Trophoblast cell (in vitro differentiated cells and primary cell): Measurements from ENCODE around the gene KIAA0513.

Experiments
- DNase-seq, 2 donors: peaks; one replicate each; pipeline ENCODE4 v3.0.0-alpha.2; 2016
- H2AFZ ChIP-seq: 2 replicates; pipeline ENCODE4 v1.6.1; 2013; ENCODE audit warnings: low read length, moderate library complexity, mild to moderate bottlenecking; ENCODE audit not compliant: insufficient read depth, poor library complexity
- H2AK5ac ChIP-seq: 2 replicates; pipeline ENCODE4 v1.6.1; 2013; ENCODE audit warnings: mild to moderate bottlenecking, low read length
- H2BK120ac ChIP-seq: 2 replicates; pipeline ENCODE4 v1.6.1; 2013; ENCODE audit warnings: low read length, mild to moderate bottlenecking, moderate library complexity; ENCODE audit not compliant: insufficient read depth, poor library complexity
- H2BK12ac ChIP-seq: 2 replicates; pipeline ENCODE4 v1.6.1; 2013; ENCODE audit warnings: mild to moderate bottlenecking, low read length, moderate library complexity
- H2BK5ac ChIP-seq: 2 replicates; pipeline ENCODE4 v1.6.1; 2013; ENCODE audit warnings: low read length, low read depth, moderate library complexity, mild to moderate bottlenecking; ENCODE audit not compliant: poor library complexity
- H3K14ac ChIP-seq: 2 replicates; pipeline ENCODE4 v1.6.1; 2013; ENCODE audit warnings: mild to moderate bottlenecking, low read length
- H3K18ac ChIP-seq: 2 replicates; pipeline ENCODE4 v1.6.1; 2013; ENCODE audit warnings: mild to moderate bottlenecking, low read length
- H3K23ac ChIP-seq: 2 replicates; pipeline ENCODE4 v1.6.1; 2013; ENCODE audit warnings: low read length
- H3K27ac ChIP-seq: 2 replicates; pipeline ENCODE4 v1.5.1; 2013; ENCODE audit warnings: low read depth, mild to moderate bottlenecking, inconsistent platforms, low read length, moderate library complexity
- H3K27me3 ChIP-seq: 2 replicates; pipeline ENCODE4 v1.6.1; 2013; ENCODE audit warnings: inconsistent platforms, mild to moderate bottlenecking, low read length, moderate library complexity; ENCODE audit not compliant: insufficient read depth
- H3K36me3 ChIP-seq, 2 experiments: 1 replicate in 1 of 2; 2 replicates in 1 of 2; pipeline ENCODE4 v1.6.1; 2013; ENCODE audit warnings: low read length in 2 of 2, mild to moderate bottlenecking in 2 of 2, moderate library complexity in 1 of 2; ENCODE audit not compliant: insufficient read depth in 2 of 2, control insufficient read depth in 1 of 2
- H3K4ac ChIP-seq: 2 replicates; pipeline ENCODE4 v1.6.1; 2013; ENCODE audit warnings: low read depth, mild to moderate bottlenecking, low read length, moderate library complexity
- H3K4me1 ChIP-seq, 2 experiments: 1 replicate in 1 of 2; 2 replicates in 1 of 2; pipeline ENCODE4 v1.6.1; 2013; ENCODE audit warnings: low read length in 2 of 2, mild to moderate bottlenecking in 2 of 2, moderate library complexity in 1 of 2; ENCODE audit not compliant: insufficient read depth in 2 of 2, control insufficient read depth in 1 of 2
- H3K4me2 ChIP-seq: 2 replicates; pipeline ENCODE4 v1.6.1; 2013; ENCODE audit warnings: inconsistent platforms, mild to moderate bottlenecking, low read length, moderate library complexity
- H3K4me3 ChIP-seq: 2 replicates; pipeline ENCODE4 v1.5.1; 2013; ENCODE audit warnings: mild to moderate bottlenecking, low read depth, low read length, inconsistent platforms
- H3K79me1 ChIP-seq: one replicate; pipeline ENCODE4 v1.6.1; 2013; ENCODE audit warnings: low read length
- H3K79me2 ChIP-seq: 2 replicates; pipeline ENCODE4 v1.6.1; 2013; ENCODE audit warnings: low read length, mild to moderate bottlenecking; ENCODE audit not compliant: control insufficient read depth, insufficient read depth, poor library complexity
- H3K9ac ChIP-seq: 2 replicates; pipeline ENCODE4 v1.6.1; 2013; ENCODE audit warnings: mild to moderate bottlenecking, low read length
- H3K9me3 ChIP-seq: 2 replicates; pipeline ENCODE4 v1.6.1; 2013; ENCODE audit warnings: low read depth, mild to moderate bottlenecking, control low read depth, inconsistent platforms, low read length; ENCODE audit not compliant: insufficient read depth
- H4K12ac ChIP-seq: 2 replicates; pipeline ENCODE4 v1.6.1; 2013; ENCODE audit warnings: low read depth, mild to moderate bottlenecking, low read length, moderate library complexity
- H4K8ac ChIP-seq: 2 replicates; pipeline ENCODE4 v1.6.1; 2013; ENCODE audit warnings: low read depth, mild to moderate bottlenecking, low read length, moderate library complexity
- H4K91ac ChIP-seq: one replicate; pipeline ENCODE4 v1.6.1; 2013; ENCODE audit warnings: low read depth, mild to moderate bottlenecking, low read length, moderate library complexity
- WGBS: extraction: QIAGEN DNeasy Blood & Tissue Kit; methylation state at CpG from one replicate; pipeline ENCODE4 v1.1.7; 2013; ENCODE audit warnings: missing lambda C conversion rate; ENCODE audit not compliant: insufficient read length, insufficient coverage; ENCODE audit errors: extremely low coverage; 5-methylcytosine and 5-hydroxymethylcytosine counted together

Gene KIAA0513

GRCh38 chr16:85142129-85142513 is 114.5 kb downstream of the KIAA0513 start:
- no peak overlapping the region for H3K4ac ChIP-seq
- H3K36me3 ChIP-seq, result no peaks in the 10 kb centered on the region
- no peak overlapping the region for H3K14ac ChIP-seq
- no peak for DNase-seq
- peaks cover 26% of the 10 kb centered on the region in 2 experiments for H3K4me1 ChIP-seq
- H3K27me3 ChIP-seq, result no peaks in the 10 kb centered on the region
- no peak overlapping the region for H4K8ac ChIP-seq
- H3K4me2 ChIP-seq, result no peak overlapping the region
- H3K18ac ChIP-seq, result no peak overlapping the region
- no peak overlapping the region for H4K91ac ChIP-seq
- no CpG with 5 or more reads among the region's 7 CpGs for WGBS
- no peaks in the 10 kb centered on the region for H3K9me3 ChIP-seq
- no peak overlapping the region for H2AFZ ChIP-seq
- H2BK120ac ChIP-seq, result no peak overlapping the region
- H3K79me2 ChIP-seq, result no peaks in the 10 kb centered on the region
- H4K12ac ChIP-seq, result no peak overlapping the region
- no peak overlapping the region for H3K9ac ChIP-seq
- H3K27ac ChIP-seq, result no peak overlapping the region
- no peak overlapping the region for H3K4me3 ChIP-seq
- no peak overlapping the region for H2AK5ac ChIP-seq
- H2BK12ac ChIP-seq, result no peak overlapping the region
- H3K23ac ChIP-seq, result no peak overlapping the region
- H2BK5ac ChIP-seq, result no peak overlapping the region
- H3K79me1 ChIP-seq, result peaks cover 11% of the 10 kb centered on the region

GRCh38 chr16:85142771-85143211 is 115.2 kb downstream of the KIAA0513 start:
- no CpG with 5 or more reads among the region's 19 CpGs for WGBS
- no peak overlapping the region for H3K4me2 ChIP-seq
- H2BK5ac ChIP-seq, result no peak overlapping the region
- H4K12ac ChIP-seq, result no peak overlapping the region
- H3K18ac ChIP-seq, result no peak overlapping the region
- H2BK12ac ChIP-seq, result peak overlapping the region; percentile 15
- H2AK5ac ChIP-seq, result no peak overlapping the region
- H3K4ac ChIP-seq, result no peak overlapping the region
- H2AFZ ChIP-seq, result no peak overlapping the region
- H3K79me2 ChIP-seq, result no peaks in the 10 kb centered on the region
- H3K27ac ChIP-seq, result no peak overlapping the region
- H3K36me3 ChIP-seq, result no peaks in the 10 kb centered on the region
- H3K79me1 ChIP-seq, result peaks cover 11% of the 10 kb centered on the region
- H3K4me3 ChIP-seq, result no peak overlapping the region
- no peak overlapping the region for H4K8ac ChIP-seq
- H3K23ac ChIP-seq, result no peak overlapping the region
- no peak for DNase-seq
- peaks cover 25% of the 10 kb centered on the region in 2 experiments for H3K4me1 ChIP-seq
- H3K9me3 ChIP-seq, result no peaks in the 10 kb centered on the region
- H4K91ac ChIP-seq, result peak overlapping the region; percentile 1
- no peak overlapping the region for H3K14ac ChIP-seq
- H3K27me3 ChIP-seq, result no peaks in the 10 kb centered on the region
- no peak overlapping the region for H3K9ac ChIP-seq
- no peak overlapping the region for H2BK120ac ChIP-seq
